ENCODE measurements around the gene AK4.
"Not testable (repeated sequence)": the region's sequence is repeated elsewhere in the genome, so short reads cannot be mapped to it uniquely, and the experiment has no call there.

AK4 gene

DNA sequence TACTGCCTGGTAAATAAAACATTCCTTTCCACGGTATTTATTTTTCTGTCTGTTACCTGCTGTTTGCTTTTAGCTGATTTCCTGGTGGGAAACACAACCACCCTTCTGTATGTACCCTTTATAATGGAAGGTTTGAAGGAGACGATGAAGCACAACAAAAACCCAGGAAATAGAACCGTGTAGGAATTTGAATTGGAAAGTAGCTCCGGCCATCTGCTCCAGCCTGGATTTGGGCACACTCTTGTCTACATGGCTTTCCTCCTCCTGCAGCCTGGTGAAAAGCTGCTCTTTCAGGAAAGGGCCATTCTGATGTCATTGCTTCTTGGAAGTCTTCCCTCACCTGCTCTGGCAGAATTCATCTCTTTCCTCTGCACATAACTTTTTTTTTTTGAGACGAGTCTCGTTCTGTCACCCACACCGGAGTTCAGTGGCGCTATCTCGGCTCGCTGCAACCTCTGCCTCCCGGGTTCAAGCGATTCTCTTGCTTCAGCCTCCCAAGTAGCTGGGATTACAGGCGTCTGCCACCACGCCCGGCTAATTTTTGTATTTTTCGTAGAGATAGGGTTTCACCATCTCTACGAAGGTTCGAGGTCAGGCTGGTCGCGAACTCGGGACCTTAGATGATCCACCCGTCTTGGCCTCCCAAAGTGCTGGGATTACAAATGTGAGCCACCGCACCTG is 2.7 kb downstream of the AK4 start:
- DNase-seq: no peak

- no peak for DNase-seq
Observed at GRCh38 chr1:65151641-65152040, 3.6 kb downstream of the AK4 start.

DNA sequence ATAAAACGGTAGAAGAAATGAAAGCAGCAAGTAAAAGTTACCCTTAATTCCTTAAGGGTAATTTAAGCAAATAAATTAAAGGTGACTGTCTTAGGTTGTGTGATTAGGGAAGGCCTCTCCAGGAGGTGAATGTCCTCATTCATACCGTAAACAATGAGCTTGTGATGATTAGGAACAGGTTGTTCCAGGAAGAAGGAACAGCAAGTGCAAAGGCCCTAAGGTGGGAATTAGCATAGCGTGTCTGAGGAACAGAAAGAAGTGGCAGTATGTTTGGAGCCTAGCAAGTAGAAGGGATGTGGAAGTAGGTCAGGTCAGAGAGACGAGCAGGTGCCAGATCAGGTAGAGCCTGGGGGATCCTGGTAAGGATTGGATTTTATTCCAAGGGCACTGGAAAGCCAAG is 5.6 kb downstream of the AK4 start:
- DNase-seq: no peak

GRCh38 chr1:65156910-65157545 is 9.0 kb downstream of the AK4 start:
- no peak for DNase-seq

DNA sequence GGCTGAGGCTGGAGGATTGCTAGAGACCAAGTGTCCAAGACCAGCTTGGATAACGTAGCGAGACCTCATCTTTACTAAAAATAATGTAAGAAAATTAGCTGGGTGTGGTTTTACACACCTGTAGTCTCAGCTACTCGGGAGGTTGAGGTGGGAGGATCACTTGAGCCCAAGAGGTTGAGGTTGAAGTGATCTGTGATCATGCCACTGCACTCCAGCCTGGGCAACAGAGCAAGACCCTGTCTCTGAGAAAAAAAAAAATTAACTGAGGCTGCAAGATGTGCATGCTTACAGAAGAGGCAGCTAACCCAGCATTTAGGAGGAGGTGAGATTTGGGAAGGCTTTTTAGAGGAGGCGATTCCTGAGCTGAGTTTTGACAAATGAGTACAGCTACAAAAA is 9.5 kb downstream of the AK4 start:
- no peak for DNase-seq

- not testable (repeated sequence) for DNase-seq
Observed at GRCh38 chr1:65159291-65159688, 11.3 kb downstream of the AK4 start.

DNA sequence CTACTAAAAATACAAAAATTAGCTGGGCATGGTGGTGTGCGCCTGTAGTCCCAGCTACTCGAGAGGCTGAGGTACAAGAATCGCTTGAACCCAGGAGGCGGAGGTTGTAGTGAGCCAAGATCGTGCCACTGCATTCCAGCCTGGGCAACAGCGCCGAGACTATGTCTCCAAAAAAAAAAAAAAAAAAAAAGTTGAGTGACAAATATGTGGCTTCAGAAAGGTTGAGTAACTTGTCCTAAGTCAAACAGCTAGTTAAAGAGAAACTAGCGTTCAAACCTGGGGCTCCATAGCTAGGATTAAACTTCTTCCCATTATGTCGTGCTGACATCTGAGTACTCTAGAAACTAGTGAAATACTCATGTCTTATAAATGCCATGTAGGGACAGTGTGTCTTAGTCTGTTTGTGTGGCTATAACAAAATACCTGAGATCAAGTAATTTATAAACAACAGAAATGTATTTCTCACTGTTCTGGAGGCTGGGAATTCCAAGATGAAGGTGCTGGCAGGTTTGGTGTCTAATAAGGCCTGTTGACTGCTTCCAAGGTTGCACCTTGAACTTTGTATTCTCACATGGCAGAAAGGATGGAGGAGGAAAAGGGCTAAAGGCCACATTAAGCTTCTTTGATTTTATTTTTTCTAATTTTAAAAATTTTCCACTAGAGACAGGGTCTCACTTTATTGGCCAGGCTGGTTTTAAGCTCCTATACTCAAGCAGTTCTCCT is 12.0 kb downstream of the AK4 start:
- DNase-seq: no peak

GRCh38 chr1:65163201-65163805 is 15.3 kb downstream of the AK4 start:
- no peak for DNase-seq

DNA sequence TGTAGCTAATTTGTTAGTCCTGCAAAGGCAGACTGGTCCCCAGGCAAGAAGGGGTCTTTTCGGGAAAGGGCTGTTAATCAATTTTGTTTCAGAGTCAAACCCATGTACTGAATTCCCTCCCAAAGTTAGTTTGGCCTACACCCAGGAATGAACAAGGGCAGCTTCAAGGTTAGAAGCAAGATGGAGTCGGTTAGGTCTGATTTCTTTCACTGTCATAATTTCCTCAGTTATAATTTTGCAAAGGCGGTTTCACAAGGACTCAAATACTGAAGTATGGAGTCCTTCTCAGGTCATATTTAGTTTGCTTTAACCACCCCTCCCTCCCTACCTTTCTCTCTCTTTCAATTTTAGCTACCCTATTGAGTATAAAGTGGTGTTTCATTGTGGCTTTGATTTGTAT is 16.1 kb downstream of the AK4 start:
- not testable (repeated sequence) for DNase-seq

DNA sequence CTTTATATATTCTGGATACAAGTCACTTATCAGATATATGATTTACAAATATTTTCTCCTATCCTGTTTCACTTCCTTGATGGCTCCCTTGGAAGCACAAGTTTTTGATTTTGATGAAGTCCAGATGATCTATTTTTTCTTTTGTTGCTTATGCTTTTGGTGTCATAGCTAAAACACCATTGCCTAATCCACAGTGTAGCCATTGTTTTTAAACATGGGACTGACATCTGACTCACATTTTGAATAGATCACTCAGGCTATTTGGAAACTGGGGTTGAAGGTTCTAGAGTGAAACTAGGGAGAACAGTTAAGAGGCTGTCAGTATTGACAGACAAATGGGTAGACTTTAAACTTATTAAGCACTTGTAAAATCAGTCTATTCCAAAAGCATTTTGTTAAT is 16.6 kb downstream of the AK4 start:
- DNase-seq: no peak

- DNase-seq: no peak
Observed at GRCh38 chr1:65165269-65165993, 17.4 kb downstream of the AK4 start.

- no peak for DNase-seq
Observed at GRCh38 chr1:65166572-65167305, 18.7 kb downstream of the AK4 start.

- DNase-seq: no peak
Observed at GRCh38 chr1:65167586-65168242, 19.7 kb downstream of the AK4 start.

DNA sequence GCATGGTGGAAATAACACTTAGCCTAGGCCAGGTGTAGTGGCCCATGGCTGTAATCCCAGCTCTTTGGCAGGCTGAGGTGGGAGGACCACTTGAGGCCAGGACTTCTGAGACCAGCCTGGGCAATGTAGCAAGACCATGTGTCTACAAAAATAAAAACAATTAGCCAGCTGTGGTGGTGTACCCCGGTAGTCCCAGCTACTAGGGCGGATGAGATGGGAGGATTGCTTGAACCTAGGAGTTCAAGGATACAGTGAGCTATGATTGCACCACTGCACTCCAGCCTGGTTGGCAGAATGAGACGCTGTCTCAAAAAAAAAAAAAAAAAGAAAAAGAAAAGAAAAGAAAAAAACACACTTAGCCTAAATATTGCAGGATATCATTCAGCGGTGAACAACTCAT is 20.9 kb downstream of the AK4 start:
- DNase-seq: no peak

DNA sequence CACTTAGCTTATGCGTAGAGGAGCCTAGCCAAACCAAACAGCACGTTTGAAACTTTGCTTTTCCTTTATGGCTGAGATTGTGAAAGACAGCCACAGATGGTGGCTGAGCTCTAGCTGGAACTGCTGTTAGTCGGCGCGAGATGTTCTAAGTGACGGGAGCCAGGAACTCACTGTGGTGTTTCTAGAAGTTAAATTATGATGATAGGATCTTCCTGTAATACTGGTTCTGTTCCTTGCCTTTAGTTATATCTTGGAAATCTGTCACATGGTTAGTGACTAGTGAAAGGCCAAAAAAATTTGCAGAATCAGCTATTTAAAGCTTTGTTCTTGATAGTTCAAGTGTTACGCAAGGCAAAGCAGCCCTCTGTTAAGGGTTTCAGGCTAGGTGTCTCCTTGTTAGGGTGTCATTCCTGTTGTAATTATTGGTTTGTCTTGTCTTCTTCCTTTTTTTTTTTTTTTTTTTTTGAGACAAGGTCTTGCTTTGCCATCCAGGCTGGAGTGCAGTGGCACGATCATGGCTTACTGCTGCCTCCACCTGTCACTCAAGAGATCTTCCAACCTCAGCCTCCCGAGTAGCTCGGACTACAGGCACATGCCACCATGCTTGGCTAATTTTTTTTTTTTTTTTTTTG is 22.6 kb downstream of the AK4 start:
- no peak for DNase-seq

GRCh38 chr1:65172936-65173690 is 25.1 kb downstream of the AK4 start:
- no peak for DNase-seq

DNA sequence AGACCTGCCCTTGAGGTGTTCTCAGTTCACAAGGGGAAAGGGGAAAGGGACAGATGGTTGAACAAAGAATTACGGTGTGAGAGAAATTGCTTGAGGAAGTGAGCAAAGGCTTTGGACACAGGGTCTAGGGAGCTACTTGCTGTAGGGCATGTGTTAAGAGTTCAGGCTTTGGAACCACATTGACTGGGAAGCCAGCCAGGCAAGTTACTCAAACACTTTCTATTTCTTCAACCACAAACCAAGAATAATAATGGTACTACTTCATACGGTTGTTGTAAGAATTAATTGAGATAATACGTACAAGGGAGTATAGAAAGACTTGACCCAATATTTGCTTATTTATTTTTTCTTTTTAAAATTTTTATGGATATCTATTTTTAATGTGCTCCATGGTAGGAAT is 26.6 kb downstream of the AK4 start:
- DNase-seq: no peak

DNA sequence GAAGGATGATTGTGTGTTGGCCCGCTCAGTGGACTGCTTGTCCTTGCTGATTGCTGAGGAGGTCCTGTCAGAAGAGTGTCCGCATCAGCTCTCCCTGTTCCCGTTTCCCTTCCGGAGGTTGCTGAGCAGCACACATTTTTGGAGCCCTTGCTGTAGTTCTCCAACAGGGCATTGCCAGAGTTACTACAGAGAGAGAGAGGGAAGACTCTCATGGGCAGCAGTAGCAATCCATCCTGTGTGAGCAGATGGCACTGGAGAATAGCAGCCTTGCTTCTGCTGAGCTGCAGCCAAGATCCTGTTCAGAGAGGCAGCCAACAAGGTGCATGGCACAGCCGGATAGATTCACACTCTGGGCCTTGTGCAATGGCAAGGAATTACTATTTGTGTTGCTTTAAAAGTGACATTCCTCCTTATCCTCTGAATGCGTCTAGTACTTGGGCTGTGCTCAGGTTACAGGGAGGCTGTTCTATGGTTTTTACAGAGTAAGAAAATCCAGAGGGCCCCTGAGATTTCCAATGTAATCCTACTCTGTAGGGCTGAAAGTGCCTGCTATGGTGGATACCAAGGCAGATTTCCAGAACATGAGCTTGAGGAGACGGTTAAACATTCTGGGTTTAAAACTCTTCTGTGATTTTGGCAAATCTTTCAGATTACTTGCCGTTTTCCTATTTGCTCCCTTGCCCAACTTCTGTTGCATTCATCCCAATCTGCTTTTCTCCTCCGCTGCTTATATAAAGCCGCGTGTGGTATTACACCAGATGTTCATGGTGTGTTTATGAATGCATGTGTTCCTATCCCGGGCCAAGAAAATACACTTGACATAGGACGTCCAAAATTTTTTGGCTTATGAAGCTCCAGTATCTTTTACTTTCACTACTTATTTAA is 27.4 kb downstream of the AK4 start:
- no peak for DNase-seq

GRCh38 chr1:65176056-65176450 is 28.1 kb downstream of the AK4 start:
- DNase-seq: no peak

DNA sequence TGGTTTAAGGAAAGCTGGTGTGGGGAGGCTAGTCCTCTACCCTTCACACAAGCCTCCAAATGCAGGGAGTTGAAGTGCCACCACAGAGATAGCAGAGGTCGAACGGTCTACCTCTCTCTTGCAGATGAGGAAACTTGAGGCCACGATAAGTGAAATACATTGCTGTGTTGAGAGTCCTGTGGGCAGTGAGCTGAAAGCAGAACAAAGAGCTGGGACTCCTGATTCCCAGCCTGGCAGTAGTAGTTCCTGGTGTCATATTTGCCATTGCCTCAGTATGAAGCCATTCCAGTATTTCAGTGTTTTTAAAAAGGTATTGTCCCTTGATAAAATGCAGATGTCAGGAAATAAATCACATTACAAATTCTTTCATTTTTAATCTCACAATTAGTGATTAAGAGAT is 28.6 kb downstream of the AK4 start:
- no peak for DNase-seq
